Activated CD4-positive, alpha-beta T cell treated with anti-CD3 and anti-CD28 coated beads, Interleukin-10, Interleukin-2, amounts not matched to agents 100 ng/mL and 50 ng/mL, durations not matched to agents 16 hours and 8 hours (primary cell): ENCODE results near the gene PTGFRN.
"Not testable (repeated sequence)": the region's sequence is repeated elsewhere in the genome, so short reads cannot be mapped to it uniquely, and the experiment has no call there.

ENCODE experiments used
- DNase-seq: peaks from one replicate; pipeline ENCODE4 v3.0.0-alpha.2; 2020

PTGFRN gene

DNA sequence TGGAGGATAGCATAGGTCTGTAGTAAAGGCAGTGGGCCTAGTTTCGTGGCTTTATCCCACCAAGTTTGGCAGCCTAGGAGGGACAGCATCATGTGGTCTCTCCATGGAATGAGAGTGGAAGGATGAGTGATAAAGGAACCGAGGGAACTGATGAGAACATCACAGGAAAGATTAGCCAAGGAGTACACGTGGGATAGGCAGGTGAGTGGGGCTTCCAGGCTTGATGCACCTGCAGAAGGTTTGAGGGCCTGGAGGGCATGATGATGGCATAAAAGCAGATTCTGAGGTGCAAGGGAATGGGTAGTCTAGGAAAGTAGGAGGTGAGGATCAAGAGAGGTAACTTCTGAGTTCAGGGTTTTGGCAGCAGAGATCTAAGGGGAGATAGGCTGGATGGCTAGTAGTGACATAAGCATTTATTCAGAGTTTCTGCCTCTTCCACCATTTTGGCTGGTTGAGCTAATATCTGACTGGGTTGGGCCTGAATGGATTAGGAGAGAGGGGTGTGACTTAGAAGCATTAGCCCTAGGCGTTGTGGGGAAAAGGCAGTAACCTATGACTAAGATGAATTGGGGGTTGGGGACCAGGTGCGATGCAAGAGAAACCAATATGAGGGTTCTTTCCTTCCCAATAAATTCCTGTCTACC lies 9.1 kb downstream of the PTGFRN start:
- DNase-seq, result no peak

DNA sequence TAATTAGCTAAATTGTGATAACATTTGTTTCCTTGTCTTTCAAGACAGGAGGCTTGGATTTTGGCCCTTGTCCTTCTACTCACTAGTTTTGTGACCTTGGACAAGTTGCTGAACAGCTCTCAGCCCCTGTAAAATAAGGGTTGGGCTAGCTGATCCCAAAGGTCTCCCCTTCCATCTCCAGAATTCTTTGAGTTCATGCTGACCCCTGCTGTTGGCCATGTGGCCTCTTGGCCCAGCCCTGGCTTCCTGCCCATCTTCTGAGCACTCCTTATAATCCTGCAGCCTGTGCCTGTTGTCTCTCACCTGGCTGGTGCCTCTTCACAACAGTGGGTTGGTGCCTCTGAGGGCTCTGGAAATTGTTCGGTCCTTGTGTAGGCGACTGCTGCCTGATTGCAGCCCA lies 10.1 kb downstream of the PTGFRN start:
- no peak for DNase-seq

DNA sequence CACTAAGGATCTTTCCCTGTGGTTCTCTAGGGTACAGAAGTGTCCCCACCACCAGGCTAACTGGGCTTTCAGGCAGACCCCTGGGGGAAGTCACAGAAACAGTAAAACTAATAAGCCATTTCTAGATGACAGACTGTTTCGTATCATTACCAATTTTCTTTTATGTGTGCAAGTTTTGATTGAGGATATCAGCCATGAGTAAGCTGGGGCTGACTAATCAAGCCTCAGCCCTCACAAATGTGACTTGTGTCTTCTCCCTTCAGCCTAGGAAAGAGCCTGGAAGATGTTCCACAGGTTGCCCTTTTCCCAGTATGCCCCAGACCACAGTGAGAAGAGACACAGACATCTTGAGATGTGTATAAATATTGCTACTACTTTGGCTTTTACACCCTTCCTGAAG lies 10.5 kb downstream of the PTGFRN start:
- no peak for DNase-seq

DNA sequence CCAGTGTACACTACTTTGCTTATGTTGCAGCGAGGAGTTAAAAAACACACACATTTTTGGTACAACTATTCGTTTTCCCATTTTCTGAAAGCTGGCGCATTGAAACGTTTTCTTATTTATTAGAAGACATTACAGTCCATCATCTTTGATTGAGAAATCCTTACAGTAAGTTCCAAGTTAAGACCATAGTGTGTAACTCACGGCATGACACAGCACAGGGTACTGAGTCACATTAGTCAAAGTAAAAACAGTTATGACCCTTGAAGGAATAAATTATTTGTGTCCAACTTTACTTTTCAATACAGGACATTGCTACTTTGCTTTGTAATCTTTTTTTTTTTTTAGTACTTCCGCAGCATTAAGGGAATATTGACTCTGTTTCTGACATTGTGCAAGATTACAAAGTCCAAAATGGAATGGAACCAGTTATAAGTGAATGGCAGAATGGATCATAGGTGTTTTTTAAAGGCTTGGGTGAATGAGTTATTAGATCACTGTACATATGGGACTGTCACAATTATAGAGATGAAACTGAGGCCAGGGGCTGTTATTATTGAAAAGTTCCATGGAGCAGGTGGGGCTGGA lies 11.7 kb downstream of the PTGFRN start:
- DNase-seq, result no peak

DNA sequence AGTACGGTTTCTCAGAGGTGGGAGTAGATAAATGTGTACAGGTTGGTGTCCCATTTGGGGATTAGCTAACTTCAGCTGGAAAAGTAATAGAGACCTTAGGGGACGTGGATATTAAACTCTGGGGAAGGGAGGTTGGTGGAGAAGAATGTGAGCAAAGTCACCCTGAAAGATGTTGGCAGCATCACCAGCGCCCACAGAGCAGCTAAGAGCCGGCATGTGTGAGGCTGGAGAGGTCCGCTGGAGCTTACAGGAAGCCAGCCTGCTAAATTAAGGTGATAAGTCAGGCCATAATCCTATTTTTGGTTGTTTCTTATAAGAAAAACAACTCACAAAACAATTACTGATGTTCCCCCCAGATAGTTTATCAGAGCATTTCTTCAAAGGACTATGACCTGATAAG lies 12.2 kb downstream of the PTGFRN start:
- no peak for DNase-seq

DNA sequence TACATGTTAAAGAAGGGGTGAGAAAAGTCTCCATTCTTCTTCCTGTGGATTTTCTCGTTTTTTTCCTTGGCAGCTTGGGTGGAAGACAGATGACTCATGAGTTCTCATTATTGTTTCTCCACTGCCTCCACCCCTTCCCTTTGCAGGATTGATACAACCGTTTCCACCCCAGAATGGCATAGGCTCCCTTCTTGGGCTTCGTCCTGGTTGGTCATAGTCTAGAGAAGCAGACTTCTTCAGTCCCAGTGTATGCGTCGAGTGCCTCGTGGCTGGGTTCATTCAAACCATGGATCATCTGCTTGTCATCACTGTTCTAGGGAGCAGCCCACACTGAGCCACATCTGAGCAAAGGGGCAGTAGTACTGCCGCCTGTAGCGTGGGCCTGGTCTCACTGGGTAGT lies 13.7 kb downstream of the PTGFRN start:
- no peak for DNase-seq

DNA sequence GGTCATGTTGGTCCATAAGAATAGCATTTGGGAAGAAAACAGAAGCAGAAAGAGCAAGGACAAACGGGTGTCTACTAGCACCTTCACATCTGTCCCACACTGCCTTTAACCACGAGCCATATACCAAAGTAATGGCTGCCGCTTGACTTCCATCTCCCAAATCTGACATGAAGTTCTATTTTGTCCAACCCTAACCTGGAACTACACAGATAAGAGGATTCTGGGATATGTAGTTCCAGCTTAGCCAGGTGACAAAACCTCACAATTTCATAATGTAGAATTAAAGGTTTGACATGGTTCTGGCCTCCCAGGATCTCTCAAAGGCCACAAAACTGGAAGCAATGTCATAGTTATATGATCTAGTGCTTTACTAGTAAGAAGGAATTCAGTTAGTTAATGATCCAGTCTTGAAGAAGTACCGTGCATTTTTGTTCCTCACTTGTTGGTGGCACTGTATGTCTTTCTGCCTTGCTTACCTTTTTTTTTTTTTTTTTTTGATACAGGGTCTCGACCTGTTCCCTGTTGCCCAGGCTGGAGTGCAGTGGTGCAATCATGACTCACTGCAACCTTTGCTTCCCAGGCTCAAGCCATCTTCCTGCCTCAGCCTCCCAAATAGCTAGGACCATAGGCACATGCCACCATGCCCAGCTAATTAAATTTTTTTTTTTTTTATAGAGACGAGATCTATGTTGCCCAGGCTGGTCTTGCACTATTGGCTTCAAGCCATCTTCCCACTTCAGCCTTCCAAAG lies 17.5 kb downstream of the PTGFRN start:
- no peak for DNase-seq

DNA sequence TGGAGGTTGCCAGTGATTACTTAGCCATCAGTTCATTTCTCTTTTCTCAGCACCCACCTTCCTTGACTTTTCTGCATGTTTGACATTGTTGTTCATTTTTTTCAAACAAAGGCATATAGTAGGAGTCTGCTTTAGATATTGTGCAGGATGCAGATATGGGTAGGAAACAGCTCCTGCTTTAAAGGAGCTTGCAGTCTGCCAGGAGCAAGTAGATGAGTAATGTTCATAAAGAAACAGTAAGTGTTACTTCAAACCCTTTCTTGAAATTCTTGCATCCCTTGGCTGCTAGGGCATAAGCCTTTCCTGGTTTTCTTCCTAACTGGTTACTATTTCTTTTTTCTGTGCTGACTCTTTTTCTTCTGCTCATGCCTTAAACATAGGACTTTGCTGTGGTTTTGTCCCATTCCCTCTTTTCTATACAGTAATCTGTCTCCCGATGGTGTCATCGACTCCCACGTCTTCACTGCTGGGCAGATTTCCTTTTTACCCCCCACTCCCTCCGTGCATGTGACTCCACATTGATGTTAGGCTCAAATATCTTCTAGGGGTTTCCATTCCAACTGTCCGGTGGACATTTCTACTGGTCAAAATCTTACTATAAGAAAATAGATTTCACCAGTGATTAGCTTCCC lies 20.4 kb downstream of the PTGFRN start:
- no peak for DNase-seq

DNA sequence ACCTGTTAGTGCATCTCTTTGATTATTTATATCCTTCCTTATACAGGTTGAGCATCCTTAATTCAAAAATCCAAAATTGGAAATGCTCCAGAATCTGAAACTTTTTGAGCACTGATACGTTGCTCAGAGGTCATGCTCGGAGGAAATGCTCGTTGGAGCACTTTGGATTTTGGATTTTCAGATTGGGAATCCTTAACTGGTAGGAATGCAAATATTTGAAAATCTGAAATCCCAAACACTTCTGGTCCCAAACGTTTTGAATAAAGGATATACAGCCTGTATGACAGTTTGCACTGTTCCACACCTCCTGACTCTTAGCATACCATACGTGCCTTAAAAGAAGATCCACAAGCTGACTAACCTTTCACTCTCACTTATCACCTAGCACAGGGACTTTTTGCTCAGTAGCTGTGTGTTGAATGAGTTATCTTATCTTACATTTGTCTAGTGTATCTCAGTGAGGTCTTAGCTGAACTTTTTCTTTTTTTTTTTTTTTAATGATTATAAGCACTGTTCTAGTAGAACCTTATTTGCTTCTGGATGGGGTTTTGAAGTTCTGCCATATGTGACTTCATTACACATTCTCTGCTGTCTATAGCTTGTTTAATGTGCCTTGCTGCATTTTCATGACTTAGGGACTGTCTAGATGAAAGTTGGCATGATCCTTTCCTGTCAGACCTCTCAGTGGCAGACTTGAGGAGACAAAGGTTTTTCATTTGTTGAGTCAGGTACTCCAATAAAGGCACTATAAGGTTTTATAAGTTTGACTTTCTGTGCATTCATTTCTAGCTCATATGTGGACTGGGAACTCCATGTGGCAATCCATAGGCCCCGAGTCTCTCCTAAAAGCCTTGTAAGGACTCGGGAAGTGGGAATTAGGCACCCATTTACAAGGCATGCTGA lies 21.6 kb downstream of the PTGFRN start:
- peak; percentile 21 for DNase-seq

DNA sequence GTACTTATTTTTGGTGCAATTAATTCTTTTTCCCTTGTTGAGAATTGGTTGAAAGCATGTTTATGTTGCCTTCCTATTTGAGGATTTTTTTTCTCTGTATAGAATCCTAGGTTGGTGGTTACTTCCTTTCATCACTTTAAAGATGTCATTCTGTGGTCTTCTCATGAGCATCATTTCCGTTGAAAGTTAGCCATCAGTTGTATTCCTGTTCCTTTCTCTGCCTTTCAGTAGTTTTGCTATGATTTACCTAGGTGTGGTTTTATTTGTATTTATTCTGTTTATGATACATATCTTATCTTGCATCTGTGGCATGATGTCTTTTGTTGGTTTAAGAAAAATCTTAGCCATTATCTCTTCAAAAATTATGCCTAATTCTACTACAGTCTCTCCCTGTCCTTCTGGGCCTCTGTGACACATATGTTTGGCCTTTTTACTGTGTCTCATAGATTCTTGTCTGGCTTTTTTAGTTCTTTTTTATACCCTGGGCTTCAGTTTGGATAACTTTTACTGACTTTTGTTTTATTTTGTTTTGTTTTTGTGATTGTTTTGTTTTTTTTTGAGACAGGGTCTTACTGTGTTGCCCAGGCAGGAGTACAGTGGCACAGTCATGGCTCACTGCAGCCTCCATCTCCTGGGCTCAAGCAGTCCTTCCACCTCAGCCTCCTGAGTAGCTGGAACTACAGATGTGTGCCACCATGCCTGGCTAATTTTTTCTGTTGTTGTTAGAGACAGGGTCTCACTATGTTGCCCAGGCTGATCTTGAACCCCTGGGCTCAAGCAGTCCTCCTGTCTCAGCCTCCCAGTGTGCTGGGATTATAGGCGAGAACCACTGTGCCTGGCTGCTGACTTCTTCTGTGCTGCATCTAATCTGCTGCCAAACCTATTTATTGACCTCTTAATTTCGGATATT lies 24.1 kb downstream of the PTGFRN start:
- peak; percentile 47 for DNase-seq

DNA sequence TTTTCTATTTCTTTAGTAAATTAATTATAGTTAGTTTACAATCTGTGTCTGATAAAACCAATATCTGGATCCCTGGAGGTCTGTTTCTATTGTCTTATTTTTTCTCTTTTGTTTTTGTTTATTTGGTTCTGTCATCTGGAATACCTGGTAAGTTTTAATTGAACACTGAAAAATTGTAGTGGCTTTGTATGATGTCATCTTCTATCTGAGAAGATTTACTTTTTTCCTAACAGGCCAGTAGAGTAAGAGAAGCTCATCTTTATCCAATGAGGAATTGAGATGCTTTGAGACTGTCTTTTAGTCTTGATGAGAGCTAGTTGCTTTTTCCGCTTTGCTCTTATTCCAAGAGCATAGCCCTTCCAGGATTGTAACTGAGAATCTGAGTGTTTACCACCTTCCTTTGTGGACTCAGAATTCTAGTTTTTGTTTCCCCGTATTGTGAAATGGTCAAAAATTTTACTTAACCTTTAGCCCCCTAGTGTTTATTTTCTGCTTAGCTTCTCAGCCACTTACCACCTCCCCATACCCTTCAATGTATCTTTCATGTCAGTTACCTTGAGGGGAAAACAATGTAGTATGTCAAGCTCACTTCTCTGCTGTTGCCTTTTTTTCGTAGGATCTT lies 25.0 kb downstream of the PTGFRN start:
- DNase-seq, result peak; percentile 51

DNA sequence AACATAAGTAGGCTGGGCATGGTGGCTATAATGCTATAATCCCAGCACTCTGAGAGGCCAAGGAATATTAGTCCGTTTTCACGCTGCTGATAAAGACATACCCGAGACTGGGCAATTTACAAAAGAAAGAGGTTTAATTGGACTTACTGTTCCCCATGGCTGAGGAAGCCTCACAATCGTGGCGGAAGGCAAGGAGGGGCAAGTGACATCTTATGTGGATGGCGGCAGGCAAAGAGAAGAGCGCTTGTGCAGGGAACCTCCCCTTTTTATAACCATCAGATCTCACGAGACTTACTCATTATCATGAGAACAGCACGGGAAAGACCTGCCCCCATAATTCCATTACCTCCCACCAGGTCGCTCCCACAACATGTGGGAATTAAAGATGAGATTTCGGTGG lies 28.5 kb downstream of the PTGFRN start:
- DNase-seq, result no peak

DNA sequence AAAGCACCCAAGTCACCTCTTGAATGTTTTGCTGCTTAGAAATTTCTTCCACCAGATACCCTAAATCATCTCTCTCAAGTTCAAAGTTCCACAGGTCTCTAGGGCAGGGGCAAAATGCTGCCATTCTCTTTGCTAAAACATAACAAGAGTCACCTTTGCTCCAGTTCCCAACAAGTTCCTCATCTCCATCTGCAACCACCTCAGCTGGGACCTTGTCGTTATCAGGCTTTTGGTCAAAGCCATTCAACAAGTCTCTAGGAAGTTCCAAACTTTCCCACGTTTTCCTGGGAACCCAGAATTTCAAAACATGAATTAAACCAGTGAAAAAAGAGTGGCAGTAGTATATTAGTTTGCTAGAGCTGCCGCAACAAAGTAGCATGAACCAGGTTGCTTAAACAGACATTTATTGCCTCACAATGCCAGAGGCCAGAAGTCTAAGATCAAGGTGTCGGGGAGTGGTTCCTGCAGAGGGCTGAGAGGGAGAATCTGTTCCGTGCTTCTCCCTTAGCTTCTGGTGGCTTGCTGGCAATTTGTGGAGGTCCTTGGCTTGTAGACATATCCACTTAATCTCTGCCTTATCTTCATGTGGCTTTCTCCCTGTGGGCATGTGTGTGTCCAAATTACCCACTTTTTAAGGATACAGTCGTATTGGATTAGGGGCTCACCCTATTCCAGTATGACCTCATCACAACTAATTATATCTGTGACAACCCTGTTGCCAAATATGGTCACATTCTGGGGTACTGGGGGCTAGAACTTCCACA lies 30.2 kb downstream of the PTGFRN start:
- not testable (repeated sequence) for DNase-seq

DNA sequence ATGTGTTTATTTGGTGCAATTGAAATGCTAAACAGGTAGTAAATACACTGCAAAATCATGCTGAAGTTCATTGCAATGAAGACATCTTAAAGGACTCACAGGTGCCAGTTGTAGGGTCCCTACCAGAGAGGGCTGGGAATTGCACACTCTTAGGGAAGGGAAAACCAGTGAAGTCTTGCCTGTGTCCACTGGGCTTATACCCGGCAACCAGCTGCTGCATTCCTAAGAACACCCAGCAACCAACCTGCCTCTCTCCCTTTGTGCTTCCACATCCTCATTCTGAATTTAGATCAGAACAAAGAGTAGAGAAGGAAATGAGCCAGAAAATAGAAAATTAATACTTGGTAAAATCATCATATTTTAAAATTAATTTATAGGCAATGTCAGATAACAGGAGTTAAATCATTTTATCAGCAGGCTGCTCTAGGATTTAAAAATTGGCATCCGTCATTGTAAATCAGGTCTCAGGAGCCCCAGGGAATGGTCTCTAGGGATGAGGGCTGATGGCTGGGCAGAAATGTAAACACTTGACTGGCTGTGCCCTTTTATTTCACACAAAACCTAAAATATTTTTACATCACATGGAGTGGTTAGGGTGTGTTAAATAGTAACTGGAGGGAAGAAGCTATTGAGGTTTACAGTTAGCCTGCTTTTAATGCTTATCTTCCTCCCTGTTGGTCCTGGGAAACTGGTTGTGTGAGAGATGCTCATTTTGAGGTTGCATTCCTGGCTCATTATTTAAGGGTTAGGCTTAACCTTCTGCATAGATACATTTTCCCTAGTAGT lies 31.3 kb downstream of the PTGFRN start:
- no peak for DNase-seq

DNA sequence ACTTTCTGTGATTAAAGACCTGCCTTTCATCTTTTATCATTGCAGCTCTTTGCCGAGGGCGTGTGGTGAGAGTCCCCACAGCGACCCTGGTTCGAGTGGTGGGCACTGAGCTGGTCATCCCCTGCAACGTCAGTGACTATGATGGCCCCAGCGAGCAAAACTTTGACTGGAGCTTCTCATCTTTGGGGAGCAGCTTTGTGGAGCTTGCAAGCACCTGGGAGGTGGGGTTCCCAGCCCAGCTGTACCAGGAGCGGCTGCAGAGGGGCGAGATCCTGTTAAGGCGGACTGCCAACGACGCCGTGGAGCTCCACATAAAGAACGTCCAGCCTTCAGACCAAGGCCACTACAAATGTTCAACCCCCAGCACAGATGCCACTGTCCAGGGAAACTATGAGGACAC lies 32.0 kb downstream of the PTGFRN start:
- no peak for DNase-seq

DNA sequence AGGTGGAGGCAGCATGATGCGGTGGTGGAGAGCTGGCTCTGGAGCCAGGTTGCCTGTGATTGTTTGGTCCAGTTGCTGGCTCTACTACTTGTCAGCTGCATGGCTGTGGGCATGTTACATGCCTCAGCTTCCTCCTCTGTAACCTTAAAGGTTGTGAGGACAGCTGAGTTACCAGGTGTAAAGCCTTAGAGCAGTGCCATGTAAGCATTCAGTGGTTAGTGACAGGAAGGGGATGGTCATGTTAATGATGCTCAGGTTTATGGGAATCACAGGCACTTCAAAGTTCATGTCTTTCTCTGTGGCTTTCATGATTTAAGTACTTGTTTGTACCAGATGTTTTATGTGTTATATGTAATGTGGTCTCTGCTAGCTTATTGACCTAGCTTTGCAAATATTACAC lies 32.6 kb downstream of the PTGFRN start:
- DNase-seq, result no peak

DNA sequence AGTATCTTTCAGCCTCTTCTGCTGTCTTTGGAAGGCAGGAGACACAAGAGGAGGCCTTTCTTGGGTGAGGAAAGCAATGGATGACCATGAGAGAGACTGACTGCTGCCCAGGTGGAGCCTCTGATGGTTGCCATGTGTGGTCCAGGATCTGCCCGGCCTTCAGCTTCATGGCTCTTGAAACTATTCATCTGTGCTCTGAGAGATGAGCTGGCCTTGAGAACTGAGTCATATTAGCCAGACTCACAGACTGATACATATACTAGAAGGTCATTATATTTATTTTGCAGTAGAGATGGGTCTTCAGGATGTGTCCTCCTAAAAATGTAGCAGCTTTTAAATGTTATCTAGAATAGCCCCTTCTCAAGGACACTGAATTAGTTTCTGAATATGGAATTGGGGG lies 33.7 kb downstream of the PTGFRN start:
- peak; percentile 23 for DNase-seq

DNA sequence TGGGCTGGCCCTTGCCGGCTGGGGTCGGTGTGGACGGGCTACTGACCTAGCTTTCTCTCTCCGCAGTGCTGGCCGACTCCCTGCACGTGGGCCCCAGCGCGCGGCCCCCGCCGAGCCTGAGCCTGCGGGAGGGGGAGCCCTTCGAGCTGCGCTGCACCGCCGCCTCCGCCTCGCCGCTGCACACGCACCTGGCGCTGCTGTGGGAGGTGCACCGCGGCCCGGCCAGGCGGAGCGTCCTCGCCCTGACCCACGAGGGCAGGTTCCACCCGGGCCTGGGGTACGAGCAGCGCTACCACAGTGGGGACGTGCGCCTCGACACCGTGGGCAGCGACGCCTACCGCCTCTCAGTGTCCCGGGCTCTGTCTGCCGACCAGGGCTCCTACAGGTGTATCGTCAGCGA lies 34.9 kb downstream of the PTGFRN start:
- no peak for DNase-seq

DNA sequence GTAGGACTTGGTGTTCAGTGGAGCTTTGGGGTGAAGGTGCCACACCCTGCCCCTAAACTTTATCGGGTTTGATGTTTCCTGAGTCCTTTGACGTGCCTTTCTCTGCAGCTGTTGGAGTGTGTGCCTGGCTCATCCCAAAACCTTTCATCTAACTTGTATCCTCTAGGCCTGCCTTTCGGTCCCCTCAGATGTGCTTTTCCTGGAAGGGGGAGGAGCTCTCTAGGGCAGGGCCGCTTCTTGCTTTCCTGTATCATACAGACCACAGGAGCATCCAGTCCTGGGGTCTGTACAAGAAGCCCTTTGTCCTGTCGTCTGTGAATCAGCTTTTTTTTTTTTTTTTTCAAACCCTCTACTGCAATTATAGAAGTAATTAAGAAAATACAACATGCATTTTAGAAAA lies 35.7 kb downstream of the PTGFRN start:
- DNase-seq, result no peak

DNA sequence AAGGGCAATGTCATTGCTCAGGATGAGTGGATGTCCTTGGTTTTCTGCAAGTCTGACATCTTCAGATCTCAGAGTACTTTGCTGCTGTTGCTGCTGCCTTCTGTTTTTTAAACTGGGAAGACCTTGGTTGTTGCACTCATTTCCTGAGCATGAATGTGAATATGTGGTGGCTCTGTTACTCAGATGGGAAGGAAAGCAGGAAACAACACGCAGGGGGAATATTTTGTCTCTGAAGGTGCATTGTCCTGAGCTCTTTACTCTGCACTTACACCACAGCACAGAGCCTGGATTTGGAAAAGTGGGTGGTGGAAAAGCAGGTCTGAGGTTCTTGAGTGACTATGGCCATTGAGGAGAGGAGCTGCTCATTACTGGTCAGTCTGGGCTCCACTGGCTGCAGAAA lies 36.3 kb downstream of the PTGFRN start:
- DNase-seq, result no peak
